Stimulated activated CD8-positive, alpha-beta memory T cell treated with anti-CD3 and anti-CD28 coated beads, Interleukin-12 subunit alpha, Interleukin-12 subunit beta, amount 100 ng/mL, for 24 hours (primary cell): Measurements from ENCODE around the gene GLT8D1.
"Not testable (repeated sequence)": the region's sequence is repeated elsewhere in the genome, so short reads cannot be mapped to it uniquely, and the experiment has no call there.

Experiments used
- DNase-seq: peaks from one replicate; pipeline ENCODE4 v3.0.0-alpha.2; 2020; ENCODE audit errors: extremely low read depth

Gene GLT8D1

GRCh38 chr3:52681596-52681995, 24.0 kb downstream of the GLT8D1 start:
- DNase-seq = no peak

GRCh38 chr3:52679811-52680210, 25.8 kb downstream of the GLT8D1 start:
- DNase-seq = no peak

- DNase-seq = no peak
Observed at GRCh38 chr3:52679199-52679538, 26.4 kb downstream of the GLT8D1 start.

DNA sequence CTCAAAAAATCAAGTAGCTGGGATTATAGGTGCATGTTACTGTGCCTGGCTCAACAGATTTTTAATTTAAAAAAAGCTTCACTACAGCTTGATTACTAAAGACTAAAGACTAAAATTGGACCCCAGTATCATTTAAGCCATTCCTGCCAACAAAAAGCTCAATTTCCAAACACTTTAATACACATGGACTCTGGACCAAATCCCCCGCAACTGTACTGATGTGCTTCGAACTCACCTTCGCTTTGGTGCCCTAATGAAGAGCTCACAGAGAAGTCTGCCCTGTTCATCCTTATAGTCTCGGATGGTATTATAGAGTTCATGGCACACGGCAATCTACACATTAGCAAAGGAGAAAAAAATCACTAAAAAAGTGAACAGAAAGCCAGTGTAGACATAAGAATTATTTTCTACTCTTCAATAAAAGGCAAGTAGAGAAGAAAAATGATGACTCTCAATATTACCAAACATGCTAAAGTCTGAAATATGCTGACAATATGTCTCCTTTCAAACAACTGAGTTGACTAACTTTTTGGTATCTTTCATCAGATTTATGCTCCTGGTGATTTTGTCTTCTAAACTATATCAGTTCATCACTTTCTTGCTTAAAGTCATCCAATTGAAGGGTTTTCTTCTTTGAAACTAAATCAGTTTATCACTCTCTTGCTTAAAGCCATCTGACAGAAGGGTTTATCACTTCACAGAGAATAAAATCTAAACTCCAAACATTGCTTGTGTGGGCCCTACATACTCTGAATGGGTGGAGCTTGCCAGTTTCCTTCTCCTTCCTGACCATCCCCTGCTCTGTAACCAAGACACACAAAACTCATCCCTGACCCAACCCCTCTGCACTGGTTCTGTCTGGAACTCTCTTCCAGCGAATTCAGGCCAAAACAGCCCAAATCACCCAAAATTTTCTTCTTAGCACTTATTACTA, 27.1 kb downstream of the GLT8D1 start:
- no peak for DNase-seq

DNA sequence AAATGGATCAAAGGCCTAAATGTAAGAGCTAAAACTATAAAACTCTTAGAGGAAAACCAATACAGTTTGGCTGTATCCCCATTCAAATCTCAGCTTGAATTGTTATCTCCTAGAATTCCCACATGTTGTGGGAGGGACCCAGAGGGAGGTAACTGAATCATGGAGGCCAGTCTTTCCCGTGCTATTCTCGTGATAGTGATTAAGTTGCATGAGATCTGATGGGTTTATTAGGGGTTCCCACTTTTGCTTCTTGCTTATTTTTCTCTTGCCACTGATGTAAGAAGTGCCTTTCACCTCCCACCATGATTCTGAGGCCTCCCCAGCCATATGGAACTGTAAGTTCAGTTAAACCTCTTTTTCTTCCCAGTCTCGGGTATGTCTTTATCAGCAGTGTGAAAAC, 29.4 kb downstream of the GLT8D1 start:
- not testable (repeated sequence) for DNase-seq

GRCh38 chr3:52671676-52672075, 33.9 kb downstream of the GLT8D1 start:
- DNase-seq = no peak

DNA sequence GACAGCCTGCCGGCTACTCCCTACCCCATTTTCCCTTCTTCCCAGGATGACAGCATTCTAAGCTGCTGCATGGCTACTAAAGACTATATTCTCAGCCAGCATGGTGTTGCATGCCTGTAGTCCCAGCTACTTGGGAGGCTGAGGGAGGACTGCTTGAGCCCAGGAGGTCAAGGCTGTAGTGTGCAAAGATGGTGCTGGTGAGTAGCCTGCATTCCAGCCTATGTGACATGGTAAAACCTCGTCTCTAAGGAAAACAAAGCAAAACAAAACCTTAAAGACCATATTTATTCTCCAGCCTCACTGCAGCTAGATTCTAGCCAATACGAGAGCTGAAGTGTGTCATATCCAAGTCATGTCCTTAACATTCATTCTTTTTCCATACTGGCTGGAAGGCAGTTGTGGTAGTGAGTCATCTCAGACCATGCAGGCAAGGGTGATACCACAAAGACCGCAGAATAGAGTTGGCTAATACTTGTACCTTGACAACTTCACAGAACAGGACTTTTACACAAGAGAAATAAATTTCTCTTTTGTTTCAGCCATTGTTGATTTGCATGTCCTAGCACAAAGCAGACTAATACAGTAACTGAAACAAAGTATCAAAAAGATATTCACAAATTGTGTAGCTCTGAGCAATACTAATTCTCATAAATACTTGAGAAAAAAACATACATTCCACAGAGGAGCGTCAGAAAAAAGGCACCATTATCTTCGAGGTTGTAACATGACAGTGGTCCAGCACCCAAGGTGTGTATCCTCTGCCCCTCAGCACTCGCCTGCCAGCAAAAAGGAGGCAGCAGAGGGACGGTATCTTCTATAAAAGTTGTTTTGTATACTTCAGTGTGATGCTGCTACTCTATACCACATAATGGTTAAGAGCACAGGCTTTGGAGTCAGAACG, 34.7 kb downstream of the GLT8D1 start:
- peak; percentile 14 for DNase-seq

DNA sequence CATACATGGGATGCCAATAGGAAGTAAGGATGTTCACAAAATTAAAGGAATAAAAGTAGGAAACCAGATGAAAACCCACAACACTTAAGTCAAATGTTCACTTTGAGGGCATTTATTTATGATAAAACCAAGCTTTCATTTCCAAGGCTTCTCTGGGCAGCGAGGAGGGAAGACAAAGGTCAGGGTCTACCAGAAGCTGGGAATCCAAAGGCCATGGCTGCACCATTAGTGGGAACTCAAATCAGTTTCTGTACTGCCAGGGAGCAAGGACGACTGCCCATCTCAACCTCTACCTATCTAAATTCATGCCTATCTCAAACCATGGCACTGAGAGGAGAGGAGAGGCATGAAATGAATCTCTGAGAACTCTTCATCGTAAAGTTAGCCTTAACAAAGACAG, 42.5 kb downstream of the GLT8D1 start:
- DNase-seq = no peak

- no peak for DNase-seq
Observed at GRCh38 chr3:52660046-52660445, 45.5 kb downstream of the GLT8D1 start.

GRCh38 chr3:52655895-52656294, 49.7 kb downstream of the GLT8D1 start:
- DNase-seq = no peak

- no peak for DNase-seq
Observed at GRCh38 chr3:52651592-52651991, 54.0 kb downstream of the GLT8D1 start.

GRCh38 chr3:52650439-52650838, 55.2 kb downstream of the GLT8D1 start:
- DNase-seq = no peak

DNA sequence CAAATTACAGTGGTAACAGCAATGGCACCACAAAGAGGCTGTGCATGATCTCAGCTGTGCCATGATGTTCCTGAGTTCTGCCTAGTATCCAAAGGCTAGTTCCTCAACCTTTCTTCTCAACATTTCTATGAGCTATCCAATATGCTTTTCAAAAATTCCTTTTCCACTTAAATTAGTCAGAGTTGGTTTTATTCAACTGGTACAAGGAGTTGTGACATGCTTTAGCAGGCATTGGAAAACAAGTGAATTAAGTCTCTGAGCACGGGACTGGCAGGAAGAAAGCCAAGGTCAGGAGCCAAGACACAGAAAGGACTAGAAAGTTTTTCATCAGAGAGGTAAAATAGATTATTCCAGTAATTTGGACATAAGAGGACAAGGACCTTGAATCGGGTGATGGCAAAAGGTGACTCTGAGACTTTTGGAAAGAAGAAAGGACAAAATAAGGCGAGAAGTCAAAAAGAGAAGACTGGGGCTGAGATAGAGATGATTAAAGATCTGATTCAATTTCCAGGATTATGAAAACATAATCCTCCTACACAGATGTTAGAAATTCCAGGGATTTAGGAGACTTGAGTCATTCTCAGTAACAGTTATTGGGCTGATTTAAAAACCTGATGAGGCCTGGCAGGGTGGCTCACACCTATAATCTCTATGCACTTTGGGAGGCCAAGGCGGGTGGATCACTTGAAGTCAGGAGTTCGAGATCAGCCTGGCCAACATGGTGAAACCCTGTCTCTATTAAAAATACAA, 56.0 kb downstream of the GLT8D1 start:
- DNase-seq = no peak

- DNase-seq = no peak
Observed at GRCh38 chr3:52645549-52645948, 60.0 kb downstream of the GLT8D1 start.
